Hypothalamus (tissue), 51 donors: ENCODE results near the gene MAP3K4.
A peak's percentile ranks its signal among the peaks of the same experiment; 100 is the strongest.

Experiments
- DNase-seq, 51 donors: peaks; one replicate each; lab custom pipeline; 2025; lab: John Stamatoyannopoulos, UW

The MAP3K4 gene

GRCh38 chr6:160999516-160999915, 7.9 kb downstream of the MAP3K4 start:
- peak in 1 of 51 donors; percentile 5 for DNase-seq

GRCh38 chr6:161000632-161001031, 9.1 kb downstream of the MAP3K4 start:
- DNase-seq, result no peak

GRCh38 chr6:161001421-161001820, 9.9 kb downstream of the MAP3K4 start:
- DNase-seq, result no peak

DNA sequence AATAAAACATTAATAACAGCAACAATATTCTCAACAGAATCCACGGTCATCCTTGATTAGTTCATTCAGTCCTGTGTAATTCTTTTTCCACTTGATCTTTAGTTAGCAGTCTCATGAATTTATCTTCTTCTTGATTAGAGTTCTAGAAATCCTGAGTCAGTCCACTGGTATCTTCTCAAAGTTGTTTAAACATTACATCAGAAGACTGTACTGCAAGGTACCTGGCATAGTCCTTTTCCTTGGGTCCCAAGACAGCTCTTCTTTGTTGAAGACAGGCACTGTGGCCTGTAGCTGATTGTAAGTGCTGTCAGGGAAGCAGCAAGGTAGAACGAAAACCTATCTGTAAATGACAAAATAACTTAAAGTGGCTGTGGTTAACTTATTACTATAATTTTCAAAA, 11.8 kb downstream of the MAP3K4 start:
- DNase-seq, result no peak

DNA sequence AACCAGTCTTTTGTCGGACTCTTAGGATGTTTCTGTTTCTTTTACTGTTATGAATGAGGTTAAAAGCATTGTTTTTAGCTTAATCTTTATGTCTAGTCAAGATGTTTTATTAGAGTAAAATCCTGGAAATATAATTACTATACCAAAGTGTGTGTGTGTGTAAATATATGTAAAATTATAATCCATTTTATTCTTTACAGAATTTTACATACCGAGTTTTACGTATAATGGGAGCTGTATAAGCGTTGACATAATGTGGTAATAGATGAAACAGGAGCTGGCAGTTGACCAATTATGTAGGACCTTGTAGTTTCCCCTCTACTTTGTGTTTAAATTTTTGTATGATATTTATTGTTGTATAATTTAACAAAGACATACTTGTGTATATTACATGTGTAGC, 16.7 kb downstream of the MAP3K4 start:
- DNase-seq, result no peak

- DNase-seq, result no peak
Observed at GRCh38 chr6:161009991-161010390, 18.4 kb downstream of the MAP3K4 start.

DNA sequence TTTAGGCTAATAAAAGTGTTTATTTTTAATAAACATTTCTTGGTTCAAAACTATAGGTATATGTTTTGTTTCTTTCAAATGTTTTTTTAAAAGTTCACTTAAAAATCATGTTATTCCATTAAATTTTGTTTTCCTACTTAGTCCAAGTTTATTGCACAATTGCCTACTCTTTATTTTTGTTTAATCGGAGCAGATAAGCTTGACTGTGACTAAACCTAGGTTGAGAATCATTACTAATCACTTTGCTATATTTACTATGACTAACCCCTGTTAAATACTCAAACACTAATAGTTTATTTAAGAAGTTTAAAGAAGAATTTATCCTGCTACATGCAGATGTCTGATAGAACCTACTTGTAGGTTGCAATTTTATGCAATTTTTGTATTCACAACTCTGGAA, 18.8 kb downstream of the MAP3K4 start:
- no peak for DNase-seq

GRCh38 chr6:161011492-161012480, 20.2 kb downstream of the MAP3K4 start:
- no peak for DNase-seq

DNA sequence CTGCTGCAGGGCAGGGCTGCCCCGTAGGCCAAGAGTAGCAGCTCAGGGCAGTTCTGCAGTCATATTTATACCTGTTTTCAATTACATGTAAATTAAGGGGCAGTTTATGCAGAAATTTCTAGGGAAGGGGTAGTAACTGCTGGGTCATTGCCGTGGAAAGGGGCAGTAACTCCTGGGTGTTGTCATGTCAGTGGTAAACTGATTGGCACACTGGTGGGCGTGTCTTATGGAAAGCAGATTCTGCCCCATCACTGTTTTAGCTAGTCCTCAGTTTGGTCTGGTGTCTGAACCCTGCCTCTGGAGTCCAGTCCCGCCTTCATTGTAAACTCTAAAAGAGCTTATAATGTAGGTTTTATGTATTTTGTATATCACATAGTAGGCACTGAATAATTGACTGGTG, 22.1 kb downstream of the MAP3K4 start:
- no peak for DNase-seq

GRCh38 chr6:161017766-161018564, 26.4 kb downstream of the MAP3K4 start:
- DNase-seq, result no peak

DNA sequence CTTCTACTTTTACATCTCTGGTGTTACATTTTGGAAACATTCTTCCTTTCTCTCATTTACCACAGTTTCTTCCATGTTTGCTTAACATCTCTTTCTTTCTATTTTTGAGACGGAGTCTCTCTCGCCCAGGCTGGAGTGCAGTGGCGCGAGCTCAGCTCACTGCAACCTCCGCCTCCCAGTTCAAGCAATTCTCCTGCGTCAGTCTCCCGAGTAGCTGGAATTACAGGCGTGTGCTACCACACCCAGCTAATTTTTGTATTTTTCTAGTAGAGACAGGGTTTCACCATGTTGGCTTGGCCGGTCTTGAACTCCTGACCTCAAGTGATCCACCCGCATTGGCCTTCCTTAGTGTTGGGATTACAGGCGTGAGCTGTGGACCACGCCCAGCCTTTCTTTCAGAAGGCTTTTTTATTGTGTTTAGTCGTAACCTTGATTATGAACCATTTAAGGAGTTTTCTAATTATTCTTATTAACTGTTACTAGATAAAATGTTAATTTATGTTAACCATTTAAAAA, 27.8 kb downstream of the MAP3K4 start:
- DNase-seq, result no peak

GRCh38 chr6:161021543-161021942, 30.0 kb downstream of the MAP3K4 start:
- no peak for DNase-seq

DNA sequence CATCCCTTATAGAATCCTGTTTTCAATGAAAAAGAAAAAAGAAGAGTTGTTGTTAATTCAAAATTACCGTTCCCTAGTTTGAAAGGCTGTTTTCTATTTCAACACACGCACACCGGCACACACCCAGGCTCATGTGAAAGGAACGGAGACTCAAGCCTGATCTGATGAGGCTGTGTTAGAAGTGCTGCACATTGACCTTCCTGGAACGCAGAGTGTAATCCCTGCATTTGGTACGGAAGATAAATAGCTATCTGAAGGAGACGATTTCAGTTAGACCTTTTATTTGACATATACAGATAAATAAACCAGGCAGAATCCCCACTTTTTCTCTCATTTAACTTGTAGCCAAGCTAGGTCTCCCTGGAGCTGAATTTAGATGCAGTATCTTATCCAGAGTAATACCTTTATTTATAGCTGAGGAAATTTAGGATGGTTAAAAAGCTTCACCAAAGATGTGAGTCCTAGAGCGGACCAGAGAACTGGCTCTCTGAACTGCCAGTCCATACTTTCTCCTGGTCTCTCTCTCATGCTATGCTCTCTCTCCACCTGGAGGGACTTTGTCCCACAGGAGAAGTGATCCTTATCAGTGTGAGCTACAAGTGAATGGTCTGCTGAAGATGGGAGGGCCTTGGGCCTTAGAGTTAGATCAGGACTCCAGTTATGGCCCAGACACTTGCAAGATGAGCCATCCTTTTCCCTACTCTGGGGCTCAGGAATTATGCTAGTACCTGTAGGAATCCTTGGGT, 30.6 kb downstream of the MAP3K4 start:
- DNase-seq, result no peak

DNA sequence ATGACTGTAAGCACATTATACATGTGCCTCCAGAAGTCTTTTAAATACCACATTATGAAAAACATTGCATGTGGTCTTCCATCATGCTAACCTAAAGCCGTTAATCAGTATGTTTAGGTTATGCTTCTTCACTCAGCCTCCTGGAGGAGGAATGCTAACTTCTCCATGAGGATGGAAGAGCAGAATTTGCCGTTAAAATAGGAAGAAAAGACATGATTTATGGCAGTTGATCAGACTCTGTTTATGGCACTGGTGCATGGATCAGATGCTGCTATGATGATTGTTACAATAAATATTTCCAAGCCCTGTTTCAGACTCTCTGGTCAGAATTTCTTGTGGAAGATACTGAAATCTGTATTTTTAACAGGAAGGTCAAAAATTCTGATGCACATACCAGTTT, 31.7 kb downstream of the MAP3K4 start:
- no peak for DNase-seq

- no peak for DNase-seq
Observed at GRCh38 chr6:161024364-161024920, 32.9 kb downstream of the MAP3K4 start.

DNA sequence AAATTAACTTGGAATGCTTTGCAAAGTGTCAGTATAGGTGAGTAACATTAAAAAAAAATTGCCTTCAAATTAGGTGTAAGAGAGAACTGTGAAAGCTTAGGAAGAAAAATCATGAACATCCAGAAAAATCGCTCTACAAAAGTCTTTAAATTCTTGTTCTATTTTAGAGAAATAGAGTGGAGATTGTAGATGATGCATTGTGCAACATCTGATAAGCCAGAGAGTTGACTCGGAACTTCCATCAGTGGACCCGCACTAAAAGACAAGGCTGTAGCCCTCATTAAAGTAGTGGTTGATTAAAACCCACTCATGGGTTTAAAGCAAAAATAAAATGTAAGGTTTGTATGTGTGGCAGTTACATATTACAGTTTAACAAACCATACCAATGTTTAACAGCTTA, 35.8 kb downstream of the MAP3K4 start:
- no peak for DNase-seq

- no peak for DNase-seq
Observed at GRCh38 chr6:161029195-161029809, 37.7 kb downstream of the MAP3K4 start.

- DNase-seq, result no peak
Observed at GRCh38 chr6:161031721-161032495, 40.3 kb downstream of the MAP3K4 start.

DNA sequence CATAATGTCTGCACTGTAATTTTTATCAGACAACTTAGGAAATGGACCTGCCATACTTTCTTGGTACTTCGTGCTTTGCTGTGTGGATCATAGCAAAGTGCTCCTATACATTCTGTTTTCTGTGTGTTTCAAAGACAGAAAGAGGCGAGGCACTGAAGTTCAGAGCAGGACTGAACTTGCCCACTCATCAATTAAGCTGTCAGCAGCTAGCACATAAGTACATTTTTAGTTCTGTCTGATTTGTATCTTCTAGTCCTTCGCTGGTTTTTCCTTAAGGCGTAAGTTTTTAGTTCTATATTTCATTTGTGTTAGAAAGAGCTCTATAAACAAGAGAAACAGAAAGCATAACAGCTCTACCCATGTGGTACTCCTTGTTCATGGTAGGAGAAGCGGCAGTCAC, 42.1 kb downstream of the MAP3K4 start:
- DNase-seq, result no peak
